CD4-positive, alpha-beta T cell treated with Interleukin-17A for 4 hours (primary cell): ENCODE measurements around the gene INPP5A.

Experiments used
- DNase-seq: peaks from one replicate; pipeline ENCODE4 v3.0.0-alpha.2; 2020; ENCODE audit warnings: mixed read lengths

The INPP5A gene

DNA sequence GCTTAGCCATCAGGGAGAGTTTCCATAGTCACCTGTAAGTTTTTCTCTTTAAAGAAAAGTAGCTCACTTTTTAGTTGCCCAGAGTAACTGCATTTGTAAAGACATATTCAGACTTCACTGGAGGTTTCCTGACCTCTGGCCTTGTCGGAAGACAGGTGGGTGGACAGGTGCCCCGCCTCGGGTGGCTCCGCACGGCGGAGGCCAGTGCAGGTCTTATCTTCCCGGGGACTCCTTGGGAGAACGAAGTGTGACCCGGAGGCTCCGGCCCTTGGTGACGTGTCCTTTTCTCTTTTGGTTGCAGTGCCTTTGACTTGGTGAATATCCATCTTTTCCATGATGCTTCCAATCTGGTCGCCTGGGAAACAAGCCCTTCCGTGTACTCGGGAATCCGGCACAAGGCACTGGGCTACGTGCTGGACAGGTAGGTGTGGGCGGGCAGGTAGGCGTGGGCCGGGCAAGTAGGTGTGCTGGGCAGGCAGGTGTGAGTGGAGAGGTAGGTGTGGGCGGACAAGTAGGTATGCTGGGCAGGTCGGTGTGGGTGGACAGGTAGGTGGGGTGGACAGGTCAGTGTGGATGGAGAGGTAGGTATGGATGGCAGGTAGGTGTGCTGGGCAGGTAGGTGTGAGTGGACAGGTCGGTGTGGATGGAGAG lies 172.6 kb downstream of the INPP5A start:
- no peak for DNase-seq

DNA sequence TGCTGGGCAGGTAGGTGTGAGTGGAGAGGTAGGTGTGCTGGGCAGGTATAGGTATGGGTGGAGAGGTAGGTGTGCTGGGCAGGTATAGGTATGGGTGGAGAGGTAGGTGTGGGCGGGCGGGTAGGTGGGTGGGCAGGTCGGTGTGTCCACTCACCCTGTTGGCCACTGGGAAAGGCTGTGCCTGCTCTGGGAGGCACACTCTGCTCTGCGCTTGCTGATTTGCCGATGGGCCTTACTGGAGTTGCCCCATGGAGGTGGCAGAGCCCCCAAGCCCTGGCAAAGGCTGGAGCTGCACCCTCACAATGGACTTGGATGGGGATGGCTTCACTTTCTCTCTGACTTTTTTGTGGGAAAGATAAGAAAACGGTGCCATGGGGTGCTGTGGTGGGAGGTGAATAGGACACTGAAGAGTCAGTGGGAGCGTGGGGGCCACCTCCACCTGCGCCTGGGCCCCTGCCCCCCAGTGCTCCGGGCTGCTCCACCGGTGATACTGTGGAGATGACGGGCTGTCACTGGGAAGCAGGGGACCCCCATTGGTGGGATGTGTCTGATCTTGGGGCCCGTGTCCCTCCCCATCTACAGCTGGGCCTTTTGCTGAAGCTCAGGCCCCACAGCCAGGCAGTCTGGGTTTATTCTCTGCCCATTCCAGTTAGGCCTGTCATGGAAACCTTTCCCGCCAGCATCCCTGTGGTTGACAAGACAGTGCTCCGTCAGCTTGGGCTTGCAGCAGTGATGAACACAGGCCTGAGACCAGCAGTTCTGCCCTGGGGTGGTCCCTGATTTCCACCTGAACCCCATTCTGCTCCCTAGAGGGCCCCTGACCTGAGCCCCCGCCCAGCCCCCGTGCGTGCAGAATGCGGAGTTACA lies 173.4 kb downstream of the INPP5A start:
- DNase-seq: no peak

DNA sequence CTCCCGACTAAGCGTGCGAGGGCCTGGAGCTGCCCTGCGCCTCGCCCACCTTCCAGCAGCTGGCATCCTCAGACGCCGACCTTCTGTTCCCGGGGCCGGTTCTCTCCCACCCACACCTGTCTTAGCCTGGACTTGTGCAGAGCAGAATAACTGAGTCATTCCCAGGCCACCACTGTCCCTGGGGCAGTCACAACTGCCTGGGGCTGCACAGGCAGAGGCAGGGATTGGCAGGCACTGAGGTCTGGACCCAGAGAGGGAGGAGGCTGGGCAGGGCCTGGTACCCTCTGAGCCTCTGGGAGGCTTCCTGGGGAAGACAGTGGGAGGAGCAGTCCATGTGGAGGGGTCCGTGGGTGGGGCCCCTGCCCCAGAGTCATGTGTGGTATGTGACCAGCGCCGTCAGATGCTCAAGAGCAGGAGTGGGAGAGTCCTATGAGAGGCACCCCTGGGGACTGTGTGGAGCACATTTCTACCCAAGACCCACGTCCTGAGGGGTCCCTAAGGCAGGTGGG lies 174.1 kb downstream of the INPP5A start:
- no peak for DNase-seq

GRCh38 chr10:132712291-132712690 lies 174.7 kb downstream of the INPP5A start:
- DNase-seq: no peak

- DNase-seq: no peak
Observed at GRCh38 chr10:132712743-132713142, 175.2 kb downstream of the INPP5A start.

- no peak for DNase-seq
Observed at GRCh38 chr10:132713421-132714095, 176.0 kb downstream of the INPP5A start.

DNA sequence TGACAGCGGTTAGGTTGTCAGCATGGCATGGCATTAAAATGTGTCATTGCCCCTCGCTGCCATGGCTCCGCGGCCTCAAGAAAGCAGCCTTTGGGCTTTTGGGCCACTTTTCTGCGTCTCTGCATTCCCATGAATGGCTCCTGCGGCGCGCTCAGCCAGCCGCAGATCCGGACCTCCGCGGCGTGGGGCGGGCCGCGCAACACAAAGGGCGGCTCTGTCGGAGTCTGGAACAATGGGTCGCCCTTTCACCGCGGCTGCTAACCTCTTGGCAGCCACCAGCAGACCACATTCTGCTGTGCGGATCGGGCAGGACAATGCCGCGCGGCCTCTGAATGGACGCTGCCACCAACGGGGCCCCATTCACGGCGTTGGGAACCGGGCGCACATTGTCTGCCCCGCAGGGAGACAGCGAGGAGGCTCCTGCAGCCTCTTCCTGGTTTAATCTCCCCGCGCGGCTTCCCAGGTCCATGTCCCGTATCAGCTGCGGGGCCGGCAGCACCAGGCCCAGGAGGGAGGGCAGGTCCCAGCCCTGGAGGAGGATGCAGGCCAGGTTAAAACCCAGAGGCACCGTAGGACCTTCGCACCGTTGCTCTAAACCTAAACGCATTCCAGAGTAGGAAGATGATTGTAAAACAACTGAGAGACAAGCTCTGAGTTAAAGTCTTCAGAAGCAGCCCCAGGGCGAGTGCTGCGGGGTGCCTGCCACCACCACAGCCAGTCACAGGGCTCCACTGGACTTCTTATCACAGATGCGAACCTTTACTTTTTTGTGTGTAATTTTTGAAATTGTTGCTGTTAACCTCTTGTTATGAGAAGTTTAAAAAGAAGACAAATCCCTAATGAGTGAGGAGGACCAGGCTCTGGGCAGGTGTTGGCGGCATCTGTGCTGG lies 176.8 kb downstream of the INPP5A start:
- no peak for DNase-seq

- DNase-seq: no peak
Observed at GRCh38 chr10:132714986-132715775, 177.6 kb downstream of the INPP5A start.

GRCh38 chr10:132715776-132716680 lies 178.4 kb downstream of the INPP5A start:
- DNase-seq: no peak

DNA sequence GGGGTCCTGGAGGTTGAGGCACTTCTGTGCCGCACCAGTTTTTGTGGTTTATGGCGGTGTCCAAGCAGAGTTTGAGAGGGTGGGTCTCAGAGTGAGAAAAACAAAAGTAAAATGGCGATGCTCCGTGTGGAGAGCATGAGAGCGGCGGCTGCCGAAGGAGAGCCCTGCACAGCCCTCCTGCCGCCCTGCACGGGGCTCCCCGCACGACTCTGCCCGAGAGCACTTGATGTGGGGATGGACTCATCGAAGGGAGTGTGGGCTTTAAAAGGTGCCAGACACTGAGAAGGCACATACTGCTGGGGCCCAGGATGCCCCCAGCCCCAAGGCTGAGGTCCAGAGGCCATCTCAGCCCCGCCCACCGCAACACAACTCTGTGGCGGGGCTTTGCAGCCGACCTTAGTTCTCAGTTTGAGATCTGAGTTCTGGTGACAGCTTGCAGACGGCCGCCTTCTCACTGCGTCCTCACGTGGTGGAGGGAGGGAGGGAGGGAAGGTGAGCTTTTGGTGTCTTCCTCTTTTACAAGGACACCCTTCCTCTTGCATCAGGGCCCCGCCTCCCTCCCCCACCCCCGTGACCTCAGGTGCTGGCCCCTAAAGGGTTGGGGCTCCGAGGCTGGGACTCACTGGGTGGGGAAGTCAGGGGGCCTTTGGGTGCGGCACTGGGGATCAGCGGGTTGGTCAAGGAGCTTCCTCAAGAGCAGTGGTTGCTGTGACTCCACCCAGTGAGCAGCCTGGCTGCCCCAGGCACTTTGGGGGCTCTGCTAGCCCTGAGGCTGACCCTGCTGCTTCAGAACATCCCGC lies 179.3 kb downstream of the INPP5A start:
- no peak for DNase-seq

GRCh38 chr10:132721725-132722124 lies 184.1 kb downstream of the INPP5A start:
- no peak for DNase-seq

GRCh38 chr10:132722394-132723329 lies 185.1 kb downstream of the INPP5A start:
- DNase-seq: no peak

DNA sequence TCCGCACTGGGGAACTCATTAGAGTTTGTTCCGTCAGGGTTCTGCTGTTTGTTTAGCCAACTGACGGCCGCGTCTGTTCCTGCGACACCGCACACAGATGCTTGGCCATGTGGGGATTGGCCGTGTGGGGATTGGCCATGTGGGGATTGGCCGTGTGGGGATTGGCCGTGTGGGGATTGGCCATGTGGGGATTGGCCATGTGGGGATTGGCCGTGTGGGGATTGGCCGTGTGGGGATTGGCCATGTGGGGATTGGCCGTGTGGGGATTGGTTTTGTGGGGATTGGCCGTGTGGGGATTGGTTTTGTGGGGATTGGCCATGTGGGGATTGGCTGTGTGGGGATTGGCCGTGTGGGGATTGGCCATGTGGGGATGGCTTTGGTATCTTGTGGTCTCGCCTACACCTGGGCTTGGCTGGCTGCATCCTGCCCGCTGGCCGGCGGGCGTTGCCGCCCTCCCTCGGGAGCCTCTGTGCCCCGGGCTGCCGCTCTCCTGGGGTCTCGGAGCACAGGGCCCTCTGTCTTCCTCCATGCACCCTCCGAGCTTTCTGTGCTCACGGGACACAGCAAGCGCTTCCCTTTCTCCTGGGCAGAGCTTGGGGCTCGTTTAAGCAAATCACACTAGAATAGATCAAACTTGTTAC lies 185.9 kb downstream of the INPP5A start:
- DNase-seq: no peak

DNA sequence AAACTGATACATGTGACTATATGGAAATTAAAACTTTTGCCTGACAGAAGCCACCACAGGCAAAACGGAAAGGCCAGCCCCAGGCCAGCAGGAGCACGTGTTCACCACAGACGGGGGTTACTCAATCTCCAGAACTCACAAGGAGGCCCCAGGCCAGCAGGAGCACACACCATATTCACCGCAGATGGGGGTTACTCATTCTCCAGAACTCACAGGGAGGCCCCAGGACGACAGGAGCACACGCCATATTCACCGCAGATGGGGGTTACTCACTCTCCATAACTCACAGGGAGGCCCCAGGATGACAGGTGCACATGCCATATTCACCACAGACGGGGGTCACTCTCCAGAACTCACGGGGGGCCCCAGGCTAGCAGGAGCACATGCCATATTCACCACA lies 186.9 kb downstream of the INPP5A start:
- no peak for DNase-seq

- DNase-seq: no peak
Observed at GRCh38 chr10:132725202-132725601, 187.6 kb downstream of the INPP5A start.

DNA sequence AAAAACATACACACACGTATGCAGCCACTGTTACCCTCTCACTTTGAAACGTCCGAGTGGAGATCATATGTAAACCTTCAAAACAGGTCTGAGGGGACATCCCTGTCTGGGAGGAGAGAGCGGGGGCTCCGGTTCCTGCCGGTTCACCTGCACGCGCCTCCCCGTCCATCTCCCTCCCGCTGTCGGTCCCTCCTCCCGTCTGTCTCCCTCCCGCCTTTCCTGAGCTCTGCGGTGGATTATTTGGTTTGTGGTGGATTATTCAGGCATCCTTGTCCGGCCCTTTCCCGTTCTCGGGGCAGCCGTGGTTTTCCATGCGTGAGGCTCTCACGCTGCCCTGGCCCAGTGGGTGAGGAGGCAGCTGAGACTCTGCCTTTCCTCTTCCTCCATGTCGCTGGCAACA lies 188.6 kb downstream of the INPP5A start:
- DNase-seq: no peak

DNA sequence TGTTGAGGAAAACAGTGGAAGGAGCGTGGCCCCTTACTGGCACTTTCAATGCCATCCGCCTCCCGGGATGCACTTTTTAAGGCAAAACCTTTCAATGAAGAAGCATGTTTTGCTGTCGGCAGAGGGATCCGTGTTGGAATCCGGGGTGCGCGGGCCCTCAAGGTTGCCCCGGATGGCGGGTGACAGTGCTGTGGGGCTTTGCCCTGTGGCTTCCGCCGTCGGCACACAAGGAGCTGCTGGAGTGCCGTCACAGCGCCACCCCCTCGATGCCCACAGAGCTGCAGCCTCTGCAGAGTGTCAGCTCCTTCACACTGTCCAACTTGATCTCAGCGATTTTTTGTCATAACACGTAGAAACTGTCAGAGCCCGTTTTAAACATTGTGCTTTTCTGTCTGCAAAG lies 189.4 kb downstream of the INPP5A start:
- DNase-seq: no peak

- DNase-seq: no peak
Observed at GRCh38 chr10:132727411-132727810, 189.8 kb downstream of the INPP5A start.
